Measurements from ENCODE around the gene KCNQ1.

The KCNQ1 gene

DNA sequence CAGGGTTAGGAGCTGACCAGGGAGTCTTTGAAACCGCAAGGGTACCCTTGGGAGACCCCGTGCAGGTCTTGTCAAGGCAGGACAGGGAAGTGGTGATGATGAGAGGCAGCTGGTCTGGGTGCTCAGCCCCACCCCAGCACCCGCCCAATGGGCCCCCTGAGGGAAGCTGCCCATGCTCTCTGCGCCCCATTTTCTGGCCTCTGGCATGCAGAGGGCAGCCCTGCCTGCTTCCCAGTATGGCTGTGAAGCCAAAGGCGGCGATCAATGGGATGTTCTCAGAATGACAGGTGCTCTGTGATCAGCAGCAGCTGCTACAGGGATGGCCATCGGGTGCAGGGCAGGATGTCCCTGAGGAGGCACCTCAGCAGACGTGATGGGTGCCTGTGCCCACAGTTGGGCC, 386.1 kb downstream of the KCNQ1 start:
- TF ChIP-seq, protein P1, sequence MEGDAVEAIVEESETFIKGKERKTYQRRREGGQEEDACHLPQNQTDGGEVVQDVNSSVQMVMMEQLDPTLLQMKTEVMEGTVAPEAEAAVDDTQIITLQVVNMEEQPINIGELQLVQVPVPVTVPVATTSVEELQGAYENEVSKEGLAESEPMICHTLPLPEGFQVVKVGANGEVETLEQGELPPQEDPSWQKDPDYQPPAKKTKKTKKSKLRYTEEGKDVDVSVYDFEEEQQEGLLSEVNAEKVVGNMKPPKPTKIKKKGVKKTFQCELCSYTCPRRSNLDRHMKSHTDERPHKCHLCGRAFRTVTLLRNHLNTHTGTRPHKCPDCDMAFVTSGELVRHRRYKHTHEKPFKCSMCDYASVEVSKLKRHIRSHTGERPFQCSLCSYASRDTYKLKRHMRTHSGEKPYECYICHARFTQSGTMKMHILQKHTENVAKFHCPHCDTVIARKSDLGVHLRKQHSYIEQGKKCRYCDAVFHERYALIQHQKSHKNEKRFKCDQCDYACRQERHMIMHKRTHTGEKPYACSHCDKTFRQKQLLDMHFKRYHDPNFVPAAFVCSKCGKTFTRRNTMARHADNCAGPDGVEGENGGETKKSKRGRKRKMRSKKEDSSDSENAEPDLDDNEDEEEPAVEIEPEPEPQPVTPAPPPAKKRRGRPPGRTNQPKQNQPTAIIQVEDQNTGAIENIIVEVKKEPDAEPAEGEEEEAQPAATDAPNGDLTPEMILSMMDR (IDR thresholded peaks at IDR 0.05), result no peak

DNA sequence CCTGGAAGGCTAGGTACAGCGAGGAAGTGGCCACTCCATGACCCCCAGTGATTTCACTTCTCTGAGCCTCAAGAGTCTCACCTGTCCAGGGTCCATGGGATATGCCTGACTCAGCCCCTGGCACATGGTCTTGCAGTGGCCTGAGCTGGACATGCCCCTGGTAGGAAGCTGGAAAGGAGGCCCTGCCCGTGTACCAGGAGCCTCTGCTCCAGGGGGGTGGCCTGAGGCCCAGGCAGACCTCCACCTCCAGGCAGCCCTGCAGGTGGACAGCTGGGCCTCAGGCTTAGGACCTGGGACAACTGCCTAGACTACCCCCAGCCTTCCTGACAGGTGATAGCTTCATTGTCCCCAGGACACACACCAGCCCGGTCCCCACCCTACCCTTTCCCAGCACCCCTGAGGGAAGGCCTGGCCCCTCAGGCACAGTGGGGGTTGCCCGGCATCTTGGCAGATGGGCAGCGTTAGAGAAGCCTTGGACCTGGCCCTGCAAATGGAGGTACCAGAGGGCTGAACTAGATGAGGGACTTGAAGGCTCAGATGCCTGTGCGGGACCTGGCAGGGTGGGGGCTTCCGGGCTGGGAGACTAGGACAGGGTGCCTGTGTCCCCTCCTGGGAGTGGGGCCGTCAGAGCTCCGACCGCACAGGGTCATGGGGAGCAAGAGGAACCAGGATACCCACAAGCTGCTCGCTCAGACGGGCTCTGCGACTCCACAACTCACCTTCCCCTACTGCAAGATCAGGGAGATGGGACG, 387.1 kb downstream of the KCNQ1 start:
- TF ChIP-seq, protein P1 (IDR thresholded peaks at IDR 0.05), result no peak

DNA sequence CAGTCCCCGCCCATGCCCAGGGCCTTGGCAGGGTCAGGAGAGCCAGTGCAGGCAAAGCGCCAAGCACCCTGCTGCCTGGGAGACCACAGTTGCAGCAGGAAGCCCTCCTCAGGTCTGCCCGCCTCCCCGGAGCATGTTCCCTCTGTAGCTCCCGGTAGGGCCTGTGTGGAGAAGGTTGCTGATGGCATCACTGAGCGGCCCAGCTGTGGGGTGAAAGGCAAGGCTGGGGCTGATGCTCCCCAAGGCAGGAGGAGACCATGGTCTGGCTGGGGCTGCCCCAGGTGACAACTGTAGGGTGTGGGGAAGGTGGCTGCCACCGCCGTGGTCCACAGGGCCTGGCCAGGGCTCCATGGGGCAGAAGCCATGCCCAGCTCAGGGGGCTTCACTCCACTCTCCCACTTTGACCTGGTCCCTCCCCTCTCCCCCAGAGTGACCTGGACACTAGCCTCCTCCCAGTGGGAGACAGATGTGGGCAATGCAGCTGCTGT, 387.8 kb downstream of the KCNQ1 start:
- TF ChIP-seq, protein P1 (IDR thresholded peaks at IDR 0.05), result no peak

DNA sequence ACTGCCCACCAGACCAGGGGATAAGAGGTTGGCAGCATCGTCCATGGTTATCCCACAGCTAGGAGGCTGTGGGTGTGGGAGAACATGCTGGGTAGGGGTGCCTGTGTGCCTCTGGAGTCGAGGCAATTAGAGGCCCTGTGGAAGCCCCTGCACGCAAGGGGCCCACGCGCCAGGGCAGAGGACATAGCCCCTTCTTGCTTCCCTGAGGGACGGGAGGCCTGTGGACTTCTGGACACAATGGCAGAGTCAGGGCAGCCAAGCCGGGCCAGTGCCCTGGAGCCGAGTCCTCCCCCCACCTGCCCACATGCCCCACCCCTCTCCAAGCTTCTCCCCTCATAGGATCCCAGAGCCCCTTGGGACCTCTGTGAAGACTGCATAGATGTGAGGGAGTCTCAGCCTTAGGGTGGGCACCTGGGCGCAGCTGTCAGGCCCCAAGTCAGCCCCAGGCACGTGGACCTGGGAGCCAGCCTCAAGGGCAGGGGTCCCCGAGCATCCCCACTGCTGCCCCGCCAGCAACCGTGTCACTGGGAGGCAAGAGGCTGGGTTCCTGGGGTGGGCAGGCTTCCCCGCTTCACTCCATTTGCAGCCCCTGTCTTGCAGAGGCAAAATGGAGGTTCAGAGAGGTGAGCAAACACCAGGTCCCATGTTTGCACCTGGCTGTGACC, 388.4 kb downstream of the KCNQ1 start:
- TF ChIP-seq, protein P1 (IDR thresholded peaks at IDR 0.05), result no peak

GRCh38 chr11:2833716-2834502, 389.1 kb downstream of the KCNQ1 start:
- TF ChIP-seq, protein P1 (IDR thresholded peaks at IDR 0.05), result no peak

DNA sequence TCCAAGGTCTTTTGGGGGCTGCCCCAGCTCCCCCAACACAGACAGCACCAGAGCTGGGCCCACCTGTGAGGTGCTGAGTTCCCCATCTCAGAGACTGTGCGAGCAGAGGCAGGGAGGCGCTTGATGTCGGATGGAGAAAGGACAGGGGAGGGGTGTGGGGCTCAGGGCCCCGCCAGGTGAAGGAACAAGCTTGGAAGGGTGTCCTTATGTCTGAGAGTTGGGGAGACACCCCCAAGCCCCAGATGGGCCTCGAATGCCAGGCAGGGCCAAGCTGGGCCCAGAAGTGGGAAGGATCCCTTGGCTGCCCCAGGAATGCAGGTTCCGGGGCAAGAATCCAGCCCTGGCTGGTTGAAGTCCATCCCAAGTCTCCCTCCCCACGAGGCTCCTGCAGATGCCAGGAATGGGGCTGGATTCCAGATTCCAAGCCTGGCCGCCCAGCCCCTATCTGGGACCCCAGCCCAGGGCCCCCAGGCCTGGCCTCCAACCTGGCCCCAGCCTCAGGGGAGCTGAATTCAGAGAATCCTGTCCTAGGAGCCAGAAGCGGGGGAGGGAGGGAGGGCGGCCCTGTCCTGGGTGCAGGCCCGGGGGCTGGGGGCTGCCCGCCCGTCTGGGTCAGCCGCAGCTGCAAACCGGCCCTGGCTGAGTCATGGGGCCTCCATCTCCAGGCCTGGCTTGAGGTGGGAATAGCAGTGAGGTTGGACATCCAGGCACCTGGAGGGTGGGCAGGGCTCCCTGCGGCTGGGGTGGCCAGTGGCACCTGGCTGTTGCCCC, 389.9 kb downstream of the KCNQ1 start:
- TF ChIP-seq, protein P1 (IDR thresholded peaks at IDR 0.05), result no peak

DNA sequence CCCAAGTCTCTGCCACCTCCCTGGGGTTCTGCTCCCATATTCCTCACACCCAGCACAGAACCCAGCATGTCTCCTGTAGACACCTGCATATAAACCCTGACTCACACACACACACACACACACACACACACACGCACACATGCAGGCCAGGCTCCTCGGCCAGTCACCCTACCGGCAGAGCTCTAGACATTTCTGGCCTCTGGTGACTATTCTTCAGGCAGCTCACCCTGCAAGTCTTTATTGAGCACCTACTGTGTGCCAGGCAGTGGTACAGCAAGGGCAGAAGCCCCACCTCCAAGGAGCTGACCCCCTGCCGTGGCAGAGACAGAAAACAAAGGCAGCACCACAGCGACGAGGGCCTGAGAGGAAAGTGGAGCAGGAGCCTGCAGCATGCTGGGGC, 390.5 kb downstream of the KCNQ1 start:
- TF ChIP-seq, protein P1 (IDR thresholded peaks at IDR 0.05), result no peak
